ENCODE data around the gene ZNF597. TPM values are rescaled to one million over a fixed set of nuclear protein-coding genes. Genes with fewer than 3 reads are reported as not detected.
"Not testable (repeated sequence)": the region's sequence is repeated elsewhere in the genome, so short reads cannot be mapped to it uniquely, and the experiment has no call there.

Gene ZNF597
- total RNA-seq, 1 donor from 2014 or later: 1.5 TPM

- DNase-seq (no peak), ATAC-seq (ENCODE audit: poor library complexity) (no peak)
- intact Hi-C loops (cut with DNase I): no loop called here
Observed at GRCh38 chr16:3478242-3478925, 35.1 kb upstream of the ZNF597 start.

DNA sequence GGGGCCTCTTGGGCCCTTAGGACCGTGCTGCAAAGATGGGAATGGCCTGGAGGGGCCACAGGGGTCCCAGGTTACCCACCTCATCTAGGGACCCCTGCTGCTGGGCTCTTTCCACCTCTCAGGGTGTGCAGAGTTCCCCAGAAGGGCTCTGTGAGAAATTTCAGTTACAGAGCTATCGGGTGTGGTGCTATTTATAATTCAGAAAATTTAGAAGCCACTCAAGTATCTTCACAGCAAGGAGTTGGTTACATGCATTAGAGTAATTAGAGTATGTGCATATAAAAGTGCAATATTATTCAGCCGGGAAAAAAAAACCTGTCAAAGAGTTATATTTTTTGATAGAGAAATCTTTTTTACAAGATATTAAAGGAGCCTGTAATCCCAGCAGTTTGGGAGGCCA is 33.1 kb upstream of the ZNF597 start:
- ATAC-seq (ENCODE audit: poor library complexity) (peak; percentile 30), DNase-seq (no peak)
- intact Hi-C loops (cut with DNase I): no loop called here

DNA sequence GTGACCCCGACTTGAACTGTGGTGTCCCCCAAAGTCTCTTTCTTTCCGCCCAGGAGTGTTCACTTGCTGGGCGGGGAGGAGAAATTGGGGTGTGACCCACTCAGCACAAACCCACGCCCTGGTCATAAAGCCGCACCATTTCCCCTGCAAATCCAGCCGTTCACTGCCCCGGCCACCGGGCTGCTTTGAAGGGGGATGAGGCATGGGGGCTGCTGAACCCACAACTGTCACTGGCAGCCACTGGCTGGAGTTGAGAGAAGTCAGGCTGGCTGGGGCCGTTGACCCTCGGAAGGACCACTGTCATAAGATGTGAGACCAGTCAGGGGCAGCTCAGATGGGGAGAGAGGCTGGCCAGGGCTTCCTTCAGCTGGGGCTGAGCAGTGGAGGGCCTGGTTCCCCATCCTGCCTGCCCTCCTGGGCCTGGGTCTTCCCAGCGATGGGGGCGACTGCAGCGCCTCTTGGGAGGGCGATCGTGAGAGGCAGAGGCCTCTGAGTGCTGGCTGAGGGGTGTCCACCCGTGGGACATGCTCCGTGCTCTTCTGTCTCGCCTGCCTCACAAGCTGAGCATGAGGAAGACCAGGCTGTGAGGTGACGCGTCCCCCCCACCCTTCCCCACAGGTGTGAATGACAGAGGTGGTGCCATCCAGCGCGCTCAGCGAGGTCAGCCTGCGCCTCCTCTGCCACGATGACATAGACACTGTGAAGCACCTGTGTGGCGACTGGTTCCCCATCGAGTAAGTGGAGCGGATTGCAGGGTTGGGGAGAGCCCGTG is 32.5 kb upstream of the ZNF597 start:
- DNase-seq: no peak
- intact Hi-C loops (cut with DNase I): no loop called here
- peak; percentile 6 for ATAC-seq (ENCODE audit: poor library complexity)

DNA sequence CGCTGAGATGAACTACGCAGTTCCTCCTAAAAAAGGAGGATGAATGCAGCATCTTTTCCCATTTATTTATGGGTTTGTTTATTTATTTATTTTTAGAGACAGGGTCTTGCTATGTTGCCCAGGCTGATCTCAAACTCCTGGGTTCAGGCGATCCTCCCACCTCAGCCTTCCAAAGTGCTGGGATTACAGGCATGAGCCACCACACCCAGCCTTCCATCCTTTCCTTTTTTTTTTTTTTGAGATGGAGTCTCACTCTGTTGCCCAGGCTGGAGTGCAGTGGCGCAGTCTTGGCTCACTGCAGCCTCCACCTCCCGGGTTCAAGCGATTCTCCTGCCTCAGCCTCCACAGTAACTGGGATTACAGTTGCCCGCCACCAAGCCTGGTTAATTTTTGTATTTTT is 31.6 kb upstream of the ZNF597 start:
- DNase-seq; ATAC-seq (ENCODE audit: poor library complexity); intact Hi-C loops (cut with DNase I): not testable (repeated sequence)

GRCh38 chr16:3474136-3474779 is 31.0 kb upstream of the ZNF597 start:
- DNase-seq (peak; percentile 49), ATAC-seq (ENCODE audit: poor library complexity) (peak; percentile 40)
- intact Hi-C loops (cut with DNase I): no loop called here

DNA sequence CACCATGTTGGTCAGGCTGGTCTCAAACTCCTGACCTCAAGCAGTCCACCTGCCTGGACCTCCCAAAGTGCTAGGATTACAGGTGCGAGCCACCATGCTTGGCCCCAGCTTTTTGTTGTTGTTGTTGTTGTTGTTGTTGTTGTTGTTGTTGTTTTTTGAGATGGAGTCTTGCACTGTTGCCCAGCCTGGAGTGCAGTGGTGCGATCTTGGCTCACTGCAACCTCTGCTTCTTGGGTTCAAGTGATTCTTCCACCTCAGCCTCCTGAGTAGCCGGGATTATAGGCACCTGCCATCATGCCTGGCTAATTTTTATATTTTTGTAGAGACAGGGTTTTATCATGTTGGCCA is 30.3 kb upstream of the ZNF597 start:
- ATAC-seq (ENCODE audit: poor library complexity); intact Hi-C loops (cut with DNase I): not testable (repeated sequence)
- peak; percentile 9 for DNase-seq

DNA sequence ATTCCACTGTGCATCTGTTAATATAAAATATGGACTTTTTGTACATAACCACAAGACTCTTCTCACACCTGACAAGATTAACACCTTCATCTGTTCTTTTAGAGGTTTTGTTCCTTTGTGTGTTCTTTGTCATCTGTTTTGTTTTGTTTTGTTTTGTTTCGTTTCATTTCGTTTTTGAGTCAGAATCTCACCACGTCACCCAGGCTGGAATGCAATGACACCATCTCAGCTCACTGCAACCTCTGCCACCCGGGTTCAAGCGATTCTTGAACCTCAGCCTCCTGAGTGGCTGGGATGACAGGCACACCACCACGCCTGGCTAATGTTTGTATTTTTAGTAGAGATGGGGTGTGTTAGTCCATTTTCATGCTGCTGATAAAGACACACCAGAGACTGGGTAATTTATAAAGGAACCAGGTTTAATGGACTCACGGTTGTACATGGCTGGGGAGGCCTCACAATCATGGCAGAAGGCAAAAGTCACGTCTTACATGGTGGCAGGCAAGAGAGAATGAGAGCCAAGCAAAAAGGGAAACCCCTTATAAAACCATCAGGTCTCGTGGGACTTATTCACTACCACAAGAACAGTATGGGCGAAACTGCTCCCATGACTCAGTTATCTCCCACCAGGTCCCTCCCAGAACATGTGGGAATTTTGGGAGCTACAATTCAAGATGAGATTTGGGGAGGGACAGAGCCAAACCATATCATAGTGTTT is 29.7 kb upstream of the ZNF597 start:
- intact Hi-C loops (cut with DNase I): no loop called here
- ATAC-seq (ENCODE audit: poor library complexity): no peak
- no peak for DNase-seq

GRCh38 chr16:3471518-3472176 is 28.3 kb upstream of the ZNF597 start:
- ATAC-seq (ENCODE audit: poor library complexity): no peak
- intact Hi-C loops (cut with DNase I): no loop called here
- peak; percentile 27 for DNase-seq

- peak; percentile 16 for ATAC-seq (ENCODE audit: poor library complexity)
- intact Hi-C loops (cut with DNase I): no loop called here
- DNase-seq: peak; percentile 18
Observed at GRCh38 chr16:3470723-3471122, 27.4 kb upstream of the ZNF597 start.

GRCh38 chr16:3469736-3470135 is 26.4 kb upstream of the ZNF597 start:
- DNase-seq (peak; percentile 24), ATAC-seq (ENCODE audit: poor library complexity) (no peak)
- intact Hi-C loops (cut with DNase I): no loop called here

- ATAC-seq (ENCODE audit: poor library complexity): no peak
- intact Hi-C loops (cut with DNase I): no loop called here
- DNase-seq: peak; percentile 11
Observed at GRCh38 chr16:3468501-3468900, 25.2 kb upstream of the ZNF597 start.

DNA sequence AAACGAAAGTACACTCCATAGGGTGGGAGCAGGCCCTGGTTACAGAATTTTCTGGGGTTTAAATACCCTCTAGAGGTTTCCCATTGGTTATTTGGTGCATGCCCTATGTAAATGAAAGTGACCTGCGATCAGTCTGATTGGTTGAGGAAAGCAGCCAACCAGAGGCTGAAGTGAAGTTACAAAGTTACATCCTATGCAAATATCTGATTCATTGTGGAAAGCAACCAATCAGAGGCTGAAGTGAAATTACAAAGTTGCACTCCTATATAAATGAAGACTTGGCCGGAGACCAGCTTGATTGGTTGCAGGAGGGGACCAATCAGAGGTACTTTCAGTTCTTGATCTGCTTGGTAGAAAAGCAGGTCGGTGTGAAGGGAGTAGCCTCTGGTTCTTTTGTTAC is 24.6 kb upstream of the ZNF597 start:
- ATAC-seq (ENCODE audit: poor library complexity) (no peak), DNase-seq (no peak)
- intact Hi-C loops (cut with DNase I): no loop called here

DNA sequence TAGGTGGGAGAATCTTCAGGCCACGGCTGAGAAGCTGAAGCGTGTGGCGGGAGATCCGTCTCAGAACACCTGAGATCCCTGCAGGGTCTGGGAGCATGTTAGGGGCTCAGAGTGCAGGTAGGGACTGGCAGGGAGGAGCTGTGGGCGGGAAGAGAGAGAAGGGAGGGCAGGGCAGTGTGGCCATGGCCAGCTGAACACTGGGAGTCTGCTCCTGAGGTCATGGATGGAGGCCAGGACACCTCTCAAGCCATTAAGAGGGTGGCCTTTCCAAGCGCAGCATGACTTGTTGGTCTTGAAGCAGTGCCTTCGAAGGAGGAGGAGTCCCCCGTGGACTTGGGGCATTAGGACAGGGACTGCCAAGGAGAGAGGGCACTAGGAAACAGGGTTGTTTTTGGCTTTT is 23.9 kb upstream of the ZNF597 start:
- intact Hi-C loops (cut with DNase I): no loop called here
- peak; percentile 60 for ATAC-seq (ENCODE audit: poor library complexity)
- DNase-seq: peak; percentile 47

DNA sequence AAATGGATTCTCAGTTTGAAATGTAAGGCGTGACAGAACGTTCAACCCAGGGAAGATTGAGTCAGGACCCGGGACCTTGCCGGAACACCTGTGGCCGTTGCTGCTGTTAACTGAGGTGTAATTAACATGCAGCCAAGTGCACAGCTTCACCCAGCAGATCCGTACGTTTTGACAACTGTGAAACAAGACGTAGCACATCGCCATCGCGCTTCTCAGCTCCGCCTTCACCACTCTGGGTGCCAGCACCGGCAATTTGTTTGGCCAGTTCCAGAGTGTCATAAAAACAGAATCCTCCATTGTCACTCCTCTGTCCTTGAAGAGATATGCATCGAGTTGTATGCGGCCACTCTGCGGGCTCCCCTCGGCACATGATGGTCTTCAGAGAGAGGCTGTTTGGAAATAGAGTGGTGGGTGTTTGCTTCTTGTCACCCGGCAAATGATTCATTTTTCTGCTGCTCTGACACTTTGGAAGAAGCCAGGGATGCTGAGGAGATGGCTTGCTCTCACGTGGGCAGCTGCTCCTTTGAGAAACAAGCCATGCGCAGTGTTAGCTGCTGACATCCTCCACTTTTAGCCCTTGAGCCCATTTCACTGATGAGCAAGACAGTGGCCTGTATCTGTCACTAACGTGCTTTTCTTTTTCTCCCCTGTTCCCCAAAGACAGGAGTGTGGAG is 22.7 kb upstream of the ZNF597 start:
- intact Hi-C loops (cut with DNase I): no loop called here
- DNase-seq (peak; percentile 31), ATAC-seq (ENCODE audit: poor library complexity) (peak; percentile 4)

GRCh38 chr16:3465301-3465700 is 22.0 kb upstream of the ZNF597 start:
- DNase-seq (peak; percentile 17), ATAC-seq (ENCODE audit: poor library complexity) (no peak)
- intact Hi-C loops (cut with DNase I): no loop called here

- DNase-seq (no peak), ATAC-seq (ENCODE audit: poor library complexity) (no peak)
- intact Hi-C loops (cut with DNase I): no loop called here
Observed at GRCh38 chr16:3461151-3461550, 17.8 kb upstream of the ZNF597 start.

- ATAC-seq (ENCODE audit: poor library complexity): no peak
- intact Hi-C loops (cut with DNase I): no loop called here
- no peak for DNase-seq
Observed at GRCh38 chr16:3460585-3460984, 17.3 kb upstream of the ZNF597 start.

DNA sequence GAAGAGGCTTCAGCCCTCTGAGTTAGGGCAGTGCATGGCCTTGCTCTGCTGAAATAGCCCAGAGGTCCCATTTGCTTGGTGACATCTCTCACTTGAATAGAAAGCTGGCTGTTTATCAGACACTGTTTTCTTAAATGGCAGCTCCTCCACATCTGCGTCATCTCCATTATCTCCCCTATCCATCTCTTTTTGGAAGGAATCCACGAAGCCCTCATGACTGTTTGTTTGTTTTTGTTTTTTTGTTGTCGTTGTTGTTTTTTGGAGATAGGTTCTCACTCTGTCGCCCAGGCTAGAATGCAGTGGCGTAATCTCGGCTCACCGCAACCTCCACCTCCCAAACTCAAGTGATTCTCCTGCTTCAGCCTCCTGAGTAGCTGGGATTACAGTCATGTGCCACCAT is 16.8 kb upstream of the ZNF597 start:
- intact Hi-C loops (cut with DNase I): no loop called here
- no peak for DNase-seq
- no peak for ATAC-seq (ENCODE audit: poor library complexity)
